HFFc6 (cell line): Measurements from ENCODE around the gene IKZF3. TPM values are rescaled to one million over a fixed set of nuclear protein-coding genes. Genes with fewer than 3 reads are reported as not detected.
"Not testable (repeated sequence)": the region's sequence is repeated elsewhere in the genome, so short reads cannot be mapped to it uniquely, and the experiment has no call there.

Experiments used
- DNase-seq: peaks from one replicate; pipeline ENCODE4 v3.0.0-alpha.2; 2018
- H3K27ac Mint-ChIP-seq: 2 replicates; pipeline ENCODE4 v1.8.0; 2020; ENCODE audit warnings: mild to moderate bottlenecking, mixed read lengths
- H3K27me3 Mint-ChIP-seq: 2 replicates; pipeline ENCODE4 v1.8.0; 2021; ENCODE audit warnings: mild to moderate bottlenecking, moderate library complexity, mixed read lengths; ENCODE audit not compliant: insufficient read depth
- H3K36me3 Mint-ChIP-seq: 2 replicates; pipeline ENCODE4 v1.8.0; 2021; ENCODE audit warnings: low read depth, mixed read lengths
- H3K4me1 Mint-ChIP-seq: 2 replicates; pipeline ENCODE4 v1.8.0; 2020; ENCODE audit warnings: low read depth, mixed read lengths
- H3K4me3 Mint-ChIP-seq: 2 replicates; pipeline ENCODE4 v1.8.0; 2020; ENCODE audit warnings: mild to moderate bottlenecking, moderate library complexity, mixed read lengths
- H3K9me3 Mint-ChIP-seq: 2 replicates; pipeline ENCODE4 v1.8.0; 2020; ENCODE audit warnings: mild to moderate bottlenecking, mixed read lengths
- CTCF ChIP-seq: fragments of 200-600 bp; sonication (generic); IDR thresholded peaks from 2 replicates; pipeline ENCODE4 v1.5.0; 2021; ENCODE audit warnings: antibody characterized with exemption, mild to moderate bottlenecking
- total RNA-seq, 6 experiments: library from RNA; stranded (reverse); fragmentation: NEBNext Ultra II Directional; extraction: Animal tissue kit (Norgen Biotek cat#: 25700); gene quantifications; 2 replicates in 1 of 6; 3 replicates in 5 of 6; pipeline ENCODE4 v1.2.3, GENCODE V29; 2021

IKZF3 gene
- total RNA-seq, 6 experiments from 2014 or later, result not detected

GRCh38 chr17:39854909-39855308, 9.2 kb downstream of the IKZF3 start:
- TF ChIP-seq CTCF, result no peak
- Mint-ChIP-seq H3K27me3 (peaks cover 15% of the 10 kb centered on the region), H3K36me3 (no peaks in the 10 kb centered on the region), H3K27ac (no peak overlapping the region), H3K4me3 (no peak overlapping the region), H3K4me1 (no peaks in the 10 kb centered on the region), H3K9me3 (no peaks in the 10 kb centered on the region)
- DNase-seq, result no peak

- H3K27ac Mint-ChIP-seq, result no peak overlapping the region
- H3K9me3 Mint-ChIP-seq, result no peaks in the 10 kb centered on the region
- peaks cover 12% of the 10 kb centered on the region for H3K27me3 Mint-ChIP-seq
- no peaks in the 10 kb centered on the region for H3K4me1 Mint-ChIP-seq
- no peak overlapping the region for H3K4me3 Mint-ChIP-seq
- no peak for TF ChIP-seq CTCF
- no peaks in the 10 kb centered on the region for H3K36me3 Mint-ChIP-seq
- DNase-seq, result no peak
Observed at GRCh38 chr17:39852239-39852638, 11.9 kb downstream of the IKZF3 start.

GRCh38 chr17:39850186-39850585, 13.9 kb downstream of the IKZF3 start:
- H3K4me3 Mint-ChIP-seq, H3K36me3 Mint-ChIP-seq, H3K4me1 Mint-ChIP-seq, H3K9me3 Mint-ChIP-seq, H3K27ac Mint-ChIP-seq, DNase-seq: not testable (repeated sequence)
- peaks cover 16% of the 10 kb centered on the region for H3K27me3 Mint-ChIP-seq

- no peaks in the 10 kb centered on the region for H3K9me3 Mint-ChIP-seq
- H3K4me3 Mint-ChIP-seq, result no peak overlapping the region
- no peak overlapping the region for H3K27ac Mint-ChIP-seq
- TF ChIP-seq CTCF, result no peak
- H3K36me3 Mint-ChIP-seq, result no peaks in the 10 kb centered on the region
- DNase-seq, result no peak
- H3K27me3 Mint-ChIP-seq, result peaks cover 28% of the 10 kb centered on the region
- no peaks in the 10 kb centered on the region for H3K4me1 Mint-ChIP-seq
Observed at GRCh38 chr17:39848600-39848999, 15.5 kb downstream of the IKZF3 start.

- Mint-ChIP-seq H3K27ac (no peak overlapping the region), H3K4me3 (no peak overlapping the region), H3K9me3 (no peaks in the 10 kb centered on the region), H3K27me3 (peaks cover 38% of the 10 kb centered on the region), H3K36me3 (no peaks in the 10 kb centered on the region), H3K4me1 (no peaks in the 10 kb centered on the region)
- TF ChIP-seq CTCF, result no peak
- DNase-seq, result no peak
Observed at GRCh38 chr17:39846205-39846604, 17.9 kb downstream of the IKZF3 start.

- no peak for TF ChIP-seq CTCF
- H3K9me3 Mint-ChIP-seq, result no peaks in the 10 kb centered on the region
- no peaks in the 10 kb centered on the region for H3K36me3 Mint-ChIP-seq
- no peaks in the 10 kb centered on the region for H3K4me1 Mint-ChIP-seq
- no peak for DNase-seq
- peaks cover 40% of the 10 kb centered on the region for H3K27me3 Mint-ChIP-seq
- no peak overlapping the region for H3K27ac Mint-ChIP-seq
- no peak overlapping the region for H3K4me3 Mint-ChIP-seq
Observed at GRCh38 chr17:39845052-39845846, 18.9 kb downstream of the IKZF3 start.
